Measurements from ENCODE around the gene STRN3.
"Not testable (repeated sequence)": the region's sequence is repeated elsewhere in the genome, so short reads cannot be mapped to it uniquely, and the experiment has no call there.

STRN3 gene

DNA sequence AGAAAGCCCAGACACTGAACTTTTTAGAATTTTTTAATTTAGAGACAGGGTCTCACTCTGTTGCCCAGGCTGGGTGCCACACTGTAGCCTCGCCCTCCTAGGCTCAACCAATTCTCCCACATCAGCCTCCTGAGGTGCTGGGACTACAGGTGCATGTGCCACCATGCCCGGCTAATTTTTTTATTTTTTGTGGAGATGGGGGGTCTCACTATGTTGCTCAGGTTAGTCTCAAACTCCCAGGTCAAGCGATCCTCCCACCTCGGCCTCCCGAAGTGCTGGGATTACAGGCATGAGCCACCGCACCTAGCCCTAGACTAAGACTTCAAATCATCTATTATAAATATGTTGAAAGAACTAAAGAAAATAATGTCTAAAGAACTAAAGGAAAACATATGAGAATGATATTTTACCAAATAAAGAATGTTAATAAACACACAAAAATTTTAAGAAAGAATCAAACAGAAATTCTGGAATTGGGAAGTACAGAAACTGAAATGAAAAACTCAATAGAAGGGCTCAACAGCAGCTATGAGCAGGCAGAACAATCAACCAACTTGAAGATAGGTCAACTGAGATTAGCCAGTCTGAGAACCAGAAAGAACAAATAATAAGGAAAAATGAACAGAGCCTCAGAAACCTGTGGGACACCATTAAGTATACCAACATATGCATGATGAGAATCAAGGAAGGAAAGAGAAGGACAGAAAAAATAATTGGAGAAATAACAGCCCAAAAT is 27.0 kb downstream of the STRN3 start:
- DNase-seq: no peak

DNA sequence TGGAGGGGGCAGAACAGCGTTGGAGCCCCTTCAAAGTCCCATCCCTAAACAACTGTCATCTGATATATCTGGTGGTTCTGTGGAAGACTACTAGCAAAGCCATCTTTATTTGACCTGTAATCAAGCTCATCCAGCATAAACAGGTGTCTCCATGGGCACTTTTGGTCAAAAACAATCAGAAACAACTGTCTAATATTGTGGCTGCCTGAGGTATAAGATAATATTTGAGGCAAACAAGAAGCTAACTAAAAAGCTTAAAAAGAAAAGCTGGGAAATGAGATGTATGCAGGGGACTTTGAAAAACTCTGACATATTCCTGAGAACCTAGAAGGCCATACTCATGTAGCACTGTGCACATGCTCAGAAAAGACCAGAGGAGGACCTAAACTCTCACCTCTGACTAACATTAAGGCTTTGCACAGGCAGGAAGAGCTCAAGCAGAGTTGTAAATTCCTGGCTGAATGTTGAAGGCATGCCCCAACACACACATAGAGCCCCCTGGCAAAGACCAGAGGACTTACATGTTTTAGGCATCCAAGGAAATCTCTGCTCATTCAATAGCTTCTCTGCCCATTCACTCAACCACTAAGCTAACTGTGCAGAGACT is 28.0 kb downstream of the STRN3 start:
- no peak for DNase-seq

DNA sequence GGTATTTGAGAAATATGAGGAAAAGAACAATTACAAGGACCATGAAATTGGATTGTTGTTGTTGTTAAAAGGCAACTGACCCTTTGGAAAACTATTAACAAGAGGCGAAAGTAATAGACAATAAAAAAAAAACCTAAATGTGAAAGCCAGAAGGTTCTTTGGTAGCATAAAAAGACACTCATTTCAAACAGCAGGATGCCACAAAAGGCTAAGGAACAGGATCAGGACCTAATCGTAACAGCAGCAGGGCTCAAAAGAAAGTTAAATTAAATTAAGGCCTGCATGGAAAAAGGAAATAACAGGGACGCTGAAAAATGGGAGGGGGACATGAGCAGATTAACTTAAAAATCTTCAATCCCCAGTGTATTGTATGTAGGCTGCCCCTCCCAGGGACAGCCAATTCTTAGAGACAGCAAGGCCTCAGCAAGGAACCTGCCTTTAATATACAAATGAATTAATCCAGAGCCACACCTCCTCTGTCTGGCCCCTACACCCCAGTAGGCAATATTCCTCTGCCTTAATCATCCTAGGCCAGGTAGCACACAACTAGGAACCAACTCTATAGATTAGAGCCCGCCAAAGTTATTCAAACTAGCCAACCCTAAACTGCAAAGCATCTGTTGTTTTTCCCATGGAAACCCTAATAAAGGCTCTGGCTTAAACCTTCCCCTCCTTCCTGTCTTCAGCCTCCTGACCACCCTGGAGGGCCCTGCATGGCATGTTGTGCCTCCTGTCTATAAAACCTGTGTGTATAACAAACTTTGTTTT is 29.1 kb downstream of the STRN3 start:
- DNase-seq: no peak

DNA sequence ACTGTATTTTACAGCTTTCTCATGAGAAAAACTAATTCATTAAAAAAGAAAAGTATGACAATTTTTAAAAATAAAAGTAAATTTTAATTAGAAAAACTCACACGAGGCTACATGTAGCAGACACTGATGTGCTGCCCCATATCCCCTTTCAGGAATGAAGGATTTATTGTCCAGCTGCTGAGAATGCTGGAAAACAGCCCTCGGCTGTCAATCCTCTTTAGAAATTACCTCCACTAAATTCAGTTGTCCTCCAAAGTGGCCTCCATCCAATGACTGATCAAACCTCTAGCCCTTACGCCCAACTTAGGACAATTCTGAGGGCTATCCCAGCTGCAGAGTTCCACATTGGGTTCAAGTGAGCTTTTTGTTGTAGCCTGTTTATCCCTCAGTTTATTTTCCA is 30.5 kb downstream of the STRN3 start:
- no peak for DNase-seq

DNA sequence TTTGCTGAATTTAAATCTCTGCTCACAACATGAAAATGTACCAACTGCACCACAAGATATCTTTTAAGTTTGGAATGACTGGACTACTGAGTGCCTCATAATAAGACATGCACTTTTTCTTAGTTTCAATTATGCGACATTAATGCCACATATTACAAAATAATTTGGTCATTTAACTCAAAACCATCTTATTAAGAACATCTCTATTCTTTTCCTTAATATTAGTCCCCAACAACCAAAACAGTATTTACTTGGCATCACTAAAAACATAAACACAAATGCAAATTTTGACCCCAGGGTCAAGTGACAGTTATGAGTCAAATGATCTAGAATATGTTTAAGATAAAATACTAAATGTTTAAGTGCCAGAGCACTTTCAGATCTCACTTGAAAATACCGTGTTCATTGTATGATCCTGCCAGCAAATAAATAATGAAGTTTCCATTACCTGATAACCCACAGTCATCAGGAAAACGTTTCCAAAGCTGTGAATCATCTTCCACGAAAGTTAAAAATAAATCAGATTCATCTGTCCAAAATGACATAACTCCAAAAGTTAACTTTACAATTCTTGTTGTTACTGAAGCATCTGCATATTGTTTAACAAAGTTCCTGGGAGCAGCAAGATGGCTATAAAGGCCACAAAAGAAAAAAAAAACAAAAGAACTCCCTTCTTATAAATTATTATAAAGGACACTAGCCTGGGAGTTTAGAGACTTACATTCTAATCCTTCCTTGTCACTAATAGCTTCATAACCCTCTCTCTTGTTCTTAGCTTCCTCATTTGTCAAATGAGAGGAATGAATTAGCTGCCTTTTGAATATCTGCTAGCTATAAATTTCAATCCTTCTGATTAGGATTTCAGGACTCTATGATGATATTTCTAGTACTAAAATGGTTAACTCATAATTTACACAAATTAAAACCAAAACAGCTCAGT is 31.2 kb downstream of the STRN3 start:
- no peak for DNase-seq

DNA sequence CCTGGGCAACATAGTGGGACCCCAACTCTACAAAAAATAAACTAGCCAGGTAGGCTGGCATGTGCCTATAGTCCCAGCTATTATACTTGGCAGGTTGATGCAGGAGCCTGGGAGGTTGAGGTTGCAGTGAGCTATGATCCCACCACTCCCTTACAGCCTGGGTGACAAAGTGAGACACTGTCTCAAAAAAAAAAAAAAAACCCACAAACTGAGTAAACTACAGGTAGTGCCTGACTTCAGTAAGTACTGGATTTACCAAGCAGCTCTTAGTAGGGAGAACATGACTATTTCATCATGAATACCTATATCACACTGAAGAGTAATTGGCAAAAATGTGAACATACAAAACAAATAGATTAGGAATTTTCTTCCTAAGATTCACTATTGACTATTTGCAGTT is 33.1 kb downstream of the STRN3 start:
- DNase-seq: no peak

DNA sequence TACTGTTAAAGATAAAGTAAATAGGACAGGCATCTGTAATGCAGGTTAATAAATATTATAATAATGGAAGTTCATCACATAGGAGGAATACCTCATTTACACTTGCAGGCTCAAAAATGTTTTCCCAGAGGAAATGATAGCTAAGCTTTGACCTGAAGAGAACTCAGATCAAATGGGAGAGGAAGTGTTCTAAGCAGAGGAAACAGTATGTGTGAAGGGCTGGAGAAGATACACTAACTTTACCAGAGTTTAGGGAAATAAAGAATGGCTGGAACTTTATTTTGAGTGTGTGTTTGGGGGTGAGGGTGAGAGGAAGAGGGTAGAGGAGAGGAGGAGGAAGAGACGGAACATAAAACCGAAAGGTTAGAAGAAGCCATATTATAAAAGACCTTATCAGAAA is 34.8 kb downstream of the STRN3 start:
- DNase-seq: no peak

DNA sequence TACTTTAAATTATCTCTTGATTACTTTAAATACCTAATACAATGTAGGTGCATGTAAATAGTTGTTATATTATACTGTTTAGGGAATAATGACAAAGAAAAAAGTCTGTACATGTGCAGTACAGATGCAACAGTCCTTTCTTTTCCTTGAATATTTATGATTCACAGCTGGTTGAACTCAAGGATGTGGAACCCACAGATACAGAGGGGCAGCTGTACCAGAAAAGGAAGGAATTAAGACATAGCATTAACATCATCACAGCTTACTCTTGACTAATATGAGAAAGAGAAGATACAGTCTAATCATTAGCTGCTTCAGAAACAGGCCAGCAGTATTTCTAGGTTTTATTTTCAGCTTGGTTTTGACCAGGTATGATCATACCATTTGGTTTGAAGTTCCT is 35.4 kb downstream of the STRN3 start:
- DNase-seq: no peak

DNA sequence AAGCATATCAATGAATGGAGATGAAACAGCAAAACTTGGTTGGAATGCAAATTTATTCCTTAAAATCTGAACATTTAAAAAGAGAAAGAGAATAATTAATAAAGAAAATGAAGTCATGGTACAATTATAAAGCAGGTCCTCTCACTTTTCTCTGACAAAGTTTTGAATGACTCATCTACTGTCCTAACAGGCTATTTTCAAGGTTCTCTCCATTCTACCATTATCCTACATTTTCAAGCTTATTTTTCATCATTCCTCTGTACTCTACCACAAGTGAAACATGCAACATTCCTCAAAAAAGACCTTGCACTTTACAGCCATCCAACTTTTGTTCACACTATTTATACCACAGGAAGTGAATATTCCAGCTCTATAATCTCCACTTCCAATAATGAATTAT is 37.7 kb downstream of the STRN3 start:
- DNase-seq: no peak

DNA sequence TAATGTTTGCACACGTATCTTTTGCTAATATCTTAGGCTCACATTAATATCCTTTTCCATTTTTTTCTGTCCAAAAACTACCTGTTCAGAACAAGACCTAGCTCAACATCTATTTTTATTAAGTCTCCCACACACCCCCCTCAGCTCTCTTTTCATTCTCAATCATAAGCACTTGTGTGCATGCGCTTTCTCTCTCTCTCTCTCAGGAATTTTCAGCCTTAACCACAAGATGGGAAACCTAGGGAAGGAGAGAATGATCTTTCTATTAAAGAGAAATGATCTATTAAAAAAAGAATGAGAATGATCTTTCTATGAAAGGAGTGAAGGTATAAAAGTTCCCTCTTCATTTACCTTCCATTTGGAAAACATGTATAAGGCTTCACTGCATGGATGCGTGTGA is 40.4 kb downstream of the STRN3 start:
- no peak for DNase-seq

DNA sequence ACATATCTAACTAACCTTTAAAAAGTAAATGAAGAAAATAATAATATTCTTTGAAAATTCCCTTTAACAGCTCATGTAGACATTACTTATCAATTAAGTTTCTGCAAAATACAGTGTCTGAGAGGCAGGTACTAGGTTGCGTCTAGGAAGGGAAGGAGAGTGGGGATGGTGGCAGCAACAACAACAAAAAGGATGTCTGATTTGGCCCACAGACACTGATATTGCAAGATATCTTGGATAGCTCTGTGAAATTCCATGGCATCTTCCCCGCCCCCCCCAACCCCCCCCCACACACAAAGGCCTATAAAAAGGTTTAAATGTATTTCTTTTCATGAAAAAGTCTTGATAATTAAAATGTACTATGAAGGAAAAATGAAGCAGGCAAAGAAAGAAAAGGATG is 42.3 kb downstream of the STRN3 start:
- DNase-seq: no peak

DNA sequence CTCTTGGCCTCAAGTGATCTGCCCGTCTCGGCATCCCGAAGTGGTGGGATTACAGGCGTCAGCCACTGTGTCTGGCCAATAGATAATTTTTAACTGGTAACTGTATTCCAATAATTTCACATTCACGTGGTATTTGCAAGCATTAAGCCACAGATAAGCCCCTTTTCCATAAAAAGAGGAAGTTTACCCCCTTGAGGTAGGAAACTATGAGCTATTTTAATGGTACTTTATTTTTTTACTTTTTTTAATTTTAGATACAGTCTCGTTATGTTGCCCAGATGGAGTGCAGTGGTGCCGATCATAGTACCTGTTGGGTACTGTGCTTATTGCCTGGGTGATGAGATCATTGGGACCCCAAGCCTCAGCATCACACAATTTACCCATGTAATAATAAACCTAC is 43.6 kb downstream of the STRN3 start:
- no peak for DNase-seq

DNA sequence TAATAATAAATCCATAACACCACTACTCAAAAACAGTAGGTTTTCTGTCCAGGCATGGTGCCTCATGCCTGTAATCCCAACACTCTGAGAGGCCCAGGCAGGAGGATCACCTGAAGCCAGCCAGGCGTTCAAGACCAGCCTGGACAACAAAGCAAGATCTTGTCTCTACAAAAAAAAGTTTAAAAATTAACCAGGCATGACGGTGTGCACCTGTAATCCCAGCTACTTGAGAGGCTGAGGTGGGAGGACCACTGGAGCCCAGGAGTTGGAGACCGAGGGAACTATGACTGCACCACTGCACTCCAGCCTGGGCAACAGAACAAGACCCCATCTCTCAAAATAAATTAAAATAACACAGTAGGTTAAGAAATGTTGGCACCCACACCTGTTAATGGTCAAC is 45.2 kb downstream of the STRN3 start:
- DNase-seq: no peak

DNA sequence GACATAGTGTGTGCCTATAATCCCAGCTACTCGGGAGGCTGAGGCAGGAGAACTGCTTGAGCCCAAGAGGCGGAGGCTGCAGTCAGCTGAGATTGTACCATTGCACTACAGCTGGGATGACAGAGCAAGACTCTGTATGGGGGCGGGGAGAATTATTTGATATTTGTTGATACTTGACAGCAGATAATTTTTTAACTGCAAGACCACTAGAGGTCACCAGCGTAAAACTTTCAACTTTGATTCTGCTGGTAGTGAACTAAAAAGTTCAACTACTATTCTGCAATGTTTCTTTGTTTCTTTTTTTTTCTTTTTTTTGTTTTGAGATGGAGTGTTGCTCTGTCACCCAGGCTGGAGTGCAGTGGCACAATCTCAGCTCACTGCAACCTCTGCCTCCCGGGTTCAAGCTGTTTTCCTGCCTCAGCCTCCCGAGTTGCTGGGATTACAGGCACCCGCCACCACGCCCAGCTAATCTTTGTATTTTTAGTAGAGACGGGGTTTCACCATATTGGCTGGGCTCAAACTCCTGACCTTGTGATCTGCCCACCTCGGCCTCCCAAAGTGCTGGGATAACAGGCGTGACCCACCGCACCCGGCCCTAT is 46.0 kb downstream of the STRN3 start:
- DNase-seq: not testable (repeated sequence)

DNA sequence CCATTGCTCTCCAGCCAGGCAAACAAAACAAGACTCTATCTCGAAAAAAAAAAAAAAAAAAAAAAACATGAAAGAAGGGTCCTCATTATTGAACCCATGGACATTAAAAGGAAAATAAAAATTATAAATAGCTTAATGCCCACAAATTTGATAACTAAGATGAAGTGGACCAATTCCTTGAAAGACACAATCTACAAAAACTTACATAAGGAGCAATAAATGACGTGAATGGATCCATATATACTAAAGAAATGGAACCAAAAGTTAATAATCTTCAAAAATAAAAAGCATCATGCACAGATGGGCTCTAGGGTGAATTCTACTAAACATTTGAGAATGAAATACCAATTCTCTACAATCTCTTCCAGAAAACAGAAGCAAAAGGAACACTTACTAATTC is 48.4 kb downstream of the STRN3 start:
- DNase-seq: no peak

DNA sequence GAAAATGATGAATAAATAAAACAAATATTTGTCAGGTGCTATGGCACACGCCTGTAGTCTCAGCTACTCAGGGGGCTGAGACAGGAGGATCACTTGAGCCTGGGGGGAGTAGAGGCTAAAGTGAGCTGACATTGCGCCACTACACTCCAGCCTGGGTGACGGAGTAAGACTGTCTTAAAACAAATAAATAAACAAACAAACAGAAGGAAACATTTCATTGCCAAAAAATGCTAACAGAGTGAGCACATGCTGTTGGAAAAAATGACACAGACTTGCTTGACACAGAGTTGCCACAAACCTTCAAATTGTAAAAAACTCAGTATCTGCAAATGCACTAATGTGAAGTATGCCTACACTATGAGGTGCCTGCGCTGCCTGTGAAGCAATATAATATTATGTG is 51.6 kb downstream of the STRN3 start:
- DNase-seq: no peak

DNA sequence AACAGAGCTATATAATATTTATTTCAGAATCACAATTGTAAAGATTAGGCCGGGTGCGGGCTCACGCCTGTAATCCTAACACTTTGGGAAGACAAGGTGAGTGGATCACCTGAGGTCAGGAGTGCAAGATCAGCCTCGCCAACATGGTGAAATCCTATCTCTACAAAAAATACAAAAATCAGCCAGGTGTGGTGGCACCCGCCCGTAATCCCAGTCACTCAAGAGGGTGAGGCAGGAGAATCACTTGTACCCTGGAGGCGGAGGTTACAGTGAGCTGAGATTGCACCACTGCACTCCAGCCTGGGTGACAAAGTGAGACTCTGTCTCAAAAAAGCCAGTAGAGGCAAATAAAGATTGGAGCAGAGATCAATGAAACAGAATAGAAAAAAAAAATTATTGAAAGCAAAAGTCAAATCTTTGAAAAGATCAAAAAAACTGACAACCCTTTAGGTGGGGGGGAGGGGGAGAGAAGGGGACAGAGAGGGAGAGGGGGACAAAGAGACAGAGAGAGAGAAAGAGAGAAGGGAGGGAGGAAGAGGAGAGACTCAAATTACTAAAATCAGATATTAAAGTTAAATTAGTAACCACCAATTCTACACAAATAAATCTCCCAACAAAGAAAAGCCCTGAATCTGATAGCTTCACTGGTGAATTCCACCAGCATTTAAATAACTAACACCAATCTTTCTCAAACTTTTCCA is 53.1 kb downstream of the STRN3 start:
- no peak for DNase-seq

DNA sequence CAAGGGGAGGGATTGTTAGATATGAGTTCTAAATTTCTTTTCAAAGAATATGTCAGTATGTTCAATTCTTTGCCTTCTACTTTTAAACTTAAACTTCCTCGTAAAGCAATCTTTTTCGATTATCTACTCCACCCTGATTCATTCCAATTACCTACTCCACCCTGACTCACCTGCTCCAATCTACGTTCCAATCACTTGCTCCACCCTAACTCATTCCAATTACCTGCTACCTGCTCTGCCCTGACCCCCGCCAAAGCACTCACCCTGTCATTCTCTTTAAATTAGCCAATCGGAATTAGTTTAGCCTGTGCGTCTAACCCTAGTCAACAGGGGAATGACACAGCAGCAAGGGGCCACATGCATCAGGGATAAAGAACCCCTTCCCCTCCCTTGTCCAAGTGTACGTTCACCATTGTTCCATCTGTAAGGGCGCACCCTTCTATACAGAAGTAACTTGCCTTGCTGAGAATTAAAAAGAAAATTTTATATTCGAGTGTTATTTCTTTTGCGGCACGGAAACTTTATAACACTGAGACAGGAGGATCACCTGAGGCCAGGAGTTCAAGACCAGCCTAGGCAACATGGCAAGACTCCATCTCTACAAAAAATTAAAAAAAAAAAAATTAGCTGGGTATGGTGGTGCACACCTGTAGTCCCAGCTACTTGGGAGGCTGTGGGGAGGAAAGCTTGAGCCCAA is 54.0 kb downstream of the STRN3 start:
- DNase-seq: not testable (repeated sequence)

DNA sequence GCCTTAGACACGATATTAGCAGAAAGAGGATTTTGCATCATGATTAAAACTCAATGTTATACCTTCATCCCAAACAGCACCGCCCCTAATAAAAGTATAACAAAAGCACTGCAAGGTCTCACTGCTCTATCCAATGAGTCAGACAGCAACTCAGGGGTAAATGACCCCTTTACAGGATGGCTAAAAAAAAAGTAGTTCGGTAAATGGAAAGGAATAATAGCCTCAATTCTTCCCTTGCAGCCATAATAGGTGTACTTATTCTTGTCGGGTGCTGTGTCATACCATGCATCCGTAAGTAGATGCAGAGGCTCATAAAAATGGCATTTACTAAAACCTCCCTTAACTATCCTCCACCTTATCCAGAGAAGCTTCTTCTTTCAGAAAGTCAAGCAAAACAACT is 54.6 kb downstream of the STRN3 start:
- no peak for DNase-seq

DNA sequence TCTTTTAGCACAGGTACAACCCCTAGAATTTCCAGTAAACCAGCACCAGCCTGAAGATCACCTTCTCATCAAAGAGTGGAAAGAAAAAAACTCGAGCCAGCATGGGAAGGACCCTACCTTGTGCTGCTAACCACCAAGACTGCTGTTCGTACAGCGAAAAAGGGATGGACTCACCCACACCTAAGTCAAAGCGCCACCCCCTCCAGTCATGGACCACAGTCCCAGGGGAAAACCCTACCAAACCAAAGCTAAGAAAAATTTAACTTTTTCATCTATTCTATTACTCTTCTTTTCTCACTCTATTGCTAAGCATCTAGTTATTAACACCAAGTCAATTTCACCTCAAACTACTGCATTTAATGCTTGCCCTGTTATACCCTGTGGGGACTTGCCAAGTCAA is 56.4 kb downstream of the STRN3 start:
- DNase-seq: not testable (repeated sequence)

DNA sequence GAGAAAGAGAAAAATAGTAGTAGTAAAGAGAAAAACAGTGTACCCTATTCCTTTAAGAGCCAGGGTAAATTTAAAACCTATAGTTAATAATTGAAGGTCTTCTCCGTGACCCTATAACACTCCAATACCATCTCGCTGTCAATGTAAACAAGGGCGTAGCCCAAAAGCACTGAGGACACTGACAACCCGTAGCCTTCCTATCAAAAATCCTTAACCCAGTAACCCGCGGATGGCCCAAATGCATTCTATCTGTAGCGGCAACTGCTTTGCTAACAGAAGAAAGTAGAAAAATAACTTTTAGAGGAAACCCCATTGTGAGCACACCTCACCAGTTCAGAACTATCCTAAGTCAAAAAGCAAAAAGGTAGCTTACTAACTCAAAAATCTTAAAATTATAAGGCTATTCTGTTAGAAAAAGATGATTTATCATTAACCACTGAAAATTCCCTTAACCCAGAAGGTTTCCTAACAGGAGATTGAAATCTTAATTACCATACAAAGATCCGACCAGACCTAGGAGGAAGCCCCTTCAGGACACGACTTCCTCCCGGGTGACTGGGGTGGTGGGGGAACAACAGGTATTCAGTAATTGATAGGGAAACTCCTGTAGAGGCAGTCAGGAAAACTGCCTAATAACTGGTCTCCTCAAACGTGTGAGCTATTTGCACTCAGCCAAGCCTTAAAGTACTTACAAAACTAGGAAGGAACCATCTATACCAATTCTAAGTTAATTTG is 58.6 kb downstream of the STRN3 start:
- not testable (repeated sequence) for DNase-seq
